GM12878 (cell line): Measurements from ENCODE around the gene KRTAP1-3. TPM values are rescaled to one million over a fixed set of nuclear protein-coding genes. Genes with fewer than 3 reads are reported as not detected.

Source experiments
- ATAC-seq: fragments of 200-7000 bp; cut with Tn5 transposase; 3 replicates; pipeline ENCODE4 v1.9.1; 2020; ENCODE audit warnings: mild to moderate bottlenecking, moderate library complexity
- BruUV-seq: library from RNA; stranded (reverse); fragments of 400-500 nt; replicated peaks from 2 replicates; lab custom pipeline; 2021; lab: Mats Ljungman, UMichigan
- CTCF ChIA-PET: fragments of 300-600 bp; sonication (Branson Sonifier 250); formaldehyde crosslinking; extraction: SDS; loops from one replicate; lab custom pipeline; 2021; ENCODE audit warnings: inconsistent platforms; lab: Yijun Ruan, JAX
- POLR2A ChIA-PET: fragments of 350-600 bp; formaldehyde crosslinking; extraction: SDS; loops from one replicate; lab custom pipeline; 2021; ENCODE audit warnings: inconsistent platforms; lab: Charles Lee
- RAD21 ChIA-PET: fragments of 300-600 bp; sonication (Branson Sonifier 250); formaldehyde crosslinking; loops from one replicate; lab custom pipeline; 2023; ENCODE audit warnings: antibody characterized with exemption; ENCODE audit not compliant: unreplicated experiment; lab: Charles Lee
- SMC1A ChIA-PET: fragments of 300-600 bp; sonication (Branson Sonifier 250); formaldehyde crosslinking; loops from one replicate; lab custom pipeline; 2023; ENCODE audit not compliant: unreplicated experiment, uncharacterized antibody; lab: Charles Lee
- DNase-seq: peaks from one replicate; pipeline ENCODE4 v3.0.0-alpha.2; 2011; ENCODE audit warnings: low read depth, low spot score
- FAIRE-seq: peaks from 3 replicates; lab custom pipeline; 2011; peaks lifted over from hg19 to GRCh38; lab: Jason Lieb, UNC
- H2AFZ ChIP-seq: 2 replicates; pipeline ENCODE4 v1.6.0; 2011; ENCODE audit warnings: low read depth, low read length, control low read depth; ENCODE audit not compliant: control insufficient read depth
- H3K27ac ChIP-seq: 2 replicates; pipeline ENCODE4 v1.5.1; 2011; ENCODE audit warnings: control low read depth; ENCODE audit not compliant: control insufficient read depth, insufficient read depth
- H3K27me3 ChIP-seq, 2 experiments: replicated peaks in 1 of 2; 2 replicates each; pipeline versions ENCODE4 v1.6.0 to v1.6.1; 2011; ENCODE audit warnings: low read length in 1 of 2; ENCODE audit not compliant: control insufficient read depth in 2 of 2, insufficient read depth in 2 of 2
- H3K36me3 ChIP-seq, 2 experiments: 2 replicates each; pipeline ENCODE4 v1.5.1; 2011; ENCODE audit warnings: low read length in 1 of 2; ENCODE audit not compliant: control insufficient read depth in 2 of 2, insufficient read depth in 2 of 2
- H3K4me1 ChIP-seq: 2 replicates; pipeline ENCODE4 v1.6.1; 2011; ENCODE audit warnings: mild to moderate bottlenecking, low read length, moderate library complexity, mixed read lengths; ENCODE audit not compliant: control insufficient read depth, insufficient read depth
- H3K4me2 ChIP-seq: 2 replicates; pipeline ENCODE4 v1.6.0; 2011; ENCODE audit warnings: control low read depth; ENCODE audit not compliant: control insufficient read depth, insufficient read depth
- H3K4me3 ChIP-seq: fragments of 200-600 bp; sonication (generic); 2 replicates; pipeline ENCODE4 v1.5.1; 2016
- H3K79me2 ChIP-seq: 2 replicates; pipeline ENCODE4 v1.6.0; 2011; ENCODE audit warnings: low read length; ENCODE audit not compliant: control insufficient read depth, insufficient read depth
- H3K9ac ChIP-seq: 2 replicates; pipeline ENCODE4 v1.8.0; 2011; ENCODE audit warnings: low read length, control low read depth, mixed read lengths; ENCODE audit not compliant: control insufficient read depth, insufficient read depth
- H3K9me3 ChIP-seq: replicated peaks from 3 replicates; pipeline ENCODE4 v1.5.1; 2011; ENCODE audit warnings: mild to moderate bottlenecking, low read length; ENCODE audit not compliant: control insufficient read depth, insufficient read depth
- H4K20me1 ChIP-seq: 2 replicates; pipeline ENCODE4 v1.6.0; 2011; ENCODE audit not compliant: control insufficient read depth, insufficient read depth
- CBFB ChIP-seq: IDR thresholded peaks from 2 replicates; pipeline ENCODE4 v1.6.1; 2016; ENCODE audit warnings: antibody characterized with exemption, low read depth
- CHD1 ChIP-seq: IDR thresholded peaks from 2 replicates; pipeline ENCODE4 v1.6.1; 2012; ENCODE audit warnings: low read depth, low read length, improper control_type of control experiment
- CREM ChIP-seq: IDR thresholded peaks from 2 replicates; pipeline ENCODE4 v1.6.1; 2014; ENCODE audit warnings: antibody characterized with exemption, low read depth
- HDAC2 ChIP-seq: fragments of 200-600 bp; sonication (generic); IDR thresholded peaks from 2 replicates; pipeline ENCODE4 v1.6.1; 2017
- JUNB ChIP-seq: IDR thresholded peaks from 2 replicates; pipeline ENCODE4 v1.6.1; 2016; ENCODE audit warnings: antibody characterized with exemption, mild to moderate bottlenecking
- MTA3 ChIP-seq: IDR thresholded peaks from 2 replicates; pipeline ENCODE4 v1.6.1; 2012; ENCODE audit warnings: low read length, inconsistent platforms, borderline replicate concordance
- RB1 ChIP-seq: fragments of 450-650 bp; formaldehyde crosslinking; IDR thresholded peaks from 2 replicates; pipeline ENCODE4 v1.6.1; 2017; ENCODE audit warnings: mild to moderate bottlenecking, borderline replicate concordance
- RUNX3 ChIP-seq: IDR thresholded peaks from 2 replicates; pipeline ENCODE4 v1.6.1; 2012; ENCODE audit warnings: low read length, inconsistent platforms
- SPI1 ChIP-seq: IDR thresholded peaks from 2 replicates; pipeline ENCODE4 v1.6.1; 2011; ENCODE audit warnings: low read depth, mild to moderate bottlenecking, low read length, moderate library complexity, borderline replicate concordance; ENCODE audit not compliant: insufficient read depth
- SRF ChIP-seq, 2 experiments: IDR thresholded peaks; 2 replicates each; pipeline ENCODE4 v1.6.1; 2011; ENCODE audit warnings: low read depth in 2 of 2, low read length in 2 of 2, mild to moderate bottlenecking in 1 of 2, moderate library complexity in 1 of 2
- WRNIP1 ChIP-seq: IDR thresholded peaks from 2 replicates; pipeline ENCODE4 v1.6.1; 2011; ENCODE audit warnings: low read depth, low read length, improper control_type of control experiment, borderline replicate concordance
- YBX1 ChIP-seq: fragments of 450-650 bp; IDR thresholded peaks from 2 replicates; pipeline ENCODE4 v1.6.1; 2016; ENCODE audit warnings: antibody characterized with exemption
- YY1 ChIP-seq: IDR thresholded peaks from 2 replicates; pipeline ENCODE4 v1.6.1; 2011; ENCODE audit warnings: low read depth, mild to moderate bottlenecking, low read length
- ZNF622 ChIP-seq: fragments of 450-650 bp; IDR thresholded peaks from 2 replicates; pipeline ENCODE4 v1.6.1; 2017; ENCODE audit warnings: mild to moderate bottlenecking, inconsistent platforms
- WGBS: methylation state at CpG from one replicate; pipeline ENCODE4 v1.1.6; 2016; ENCODE audit warnings: low lambda C conversion rate; ENCODE audit not compliant: insufficient replicate concordance, insufficient coverage; ENCODE audit errors: missing lambda C conversion rate; 5-methylcytosine and 5-hydroxymethylcytosine counted together
- in situ Hi-C: fragments of 300-500 bp; cut with MboI; formaldehyde crosslinking; loops from 9 replicates; pipeline ENCODE4 v1.14.3; 2018; ENCODE audit warnings: mixed read lengths
- intact Hi-C: fragments of 100-400 bp; cut with micrococcal nuclease; formaldehyde crosslinking; loops from one replicate; pipeline ENCODE4 v1.14.2; 2022; ENCODE audit not compliant: unreplicated experiment
- polyA plus RNA-seq, 11 experiments: library from polyadenylated mRNA; depleted of rRNA in 4 of 11; unstranded in 6 of 11; stranded (reverse) in 5 of 11; fragments of >200 nt; fragmentation: Nextera tagmentation in 4 of 11; fragmentation: Illumina TruSeq in 1 of 11; extraction: Ambion mirVana in 4 of 11; extraction: Trizol in 1 of 11; gene quantifications; 1 replicate in 1 of 11; 2 replicates in 10 of 11; pipeline versions ENCODE4 v1.2.1 to v1.2.3, GENCODE V29; 2011 to 2016; ENCODE audit warnings: inconsistent platforms in 2 of 11, missing spikeins in 2 of 11, low read depth in 1 of 11
- total RNA-seq, 4 experiments: library from RNA; depleted of rRNA in 3 of 4; stranded (reverse); fragments of >200 nt in 3 of 4; fragmentation: Illumina TruSeq in 1 of 4; extraction: Trizol in 1 of 4; gene quantifications; 2 replicates each; pipeline versions ENCODE4 v1.2.1 to v1.2.3, GENCODE V29; 2013 to 2021
- TF ChIP-seq, protein P1 (sequence below): IDR thresholded peaks from 2 replicates; pipeline ENCODE4 v1.6.1; 2012; ENCODE audit warnings: low read depth, low read length, improper control_type of control experiment

Gene KRTAP1-3
- total and polyA plus RNA-seq, 10 of the 15 experiments (the other 5 are each of a cell fraction or from before 2014, with no cell fraction given) = not detected

DNA sequence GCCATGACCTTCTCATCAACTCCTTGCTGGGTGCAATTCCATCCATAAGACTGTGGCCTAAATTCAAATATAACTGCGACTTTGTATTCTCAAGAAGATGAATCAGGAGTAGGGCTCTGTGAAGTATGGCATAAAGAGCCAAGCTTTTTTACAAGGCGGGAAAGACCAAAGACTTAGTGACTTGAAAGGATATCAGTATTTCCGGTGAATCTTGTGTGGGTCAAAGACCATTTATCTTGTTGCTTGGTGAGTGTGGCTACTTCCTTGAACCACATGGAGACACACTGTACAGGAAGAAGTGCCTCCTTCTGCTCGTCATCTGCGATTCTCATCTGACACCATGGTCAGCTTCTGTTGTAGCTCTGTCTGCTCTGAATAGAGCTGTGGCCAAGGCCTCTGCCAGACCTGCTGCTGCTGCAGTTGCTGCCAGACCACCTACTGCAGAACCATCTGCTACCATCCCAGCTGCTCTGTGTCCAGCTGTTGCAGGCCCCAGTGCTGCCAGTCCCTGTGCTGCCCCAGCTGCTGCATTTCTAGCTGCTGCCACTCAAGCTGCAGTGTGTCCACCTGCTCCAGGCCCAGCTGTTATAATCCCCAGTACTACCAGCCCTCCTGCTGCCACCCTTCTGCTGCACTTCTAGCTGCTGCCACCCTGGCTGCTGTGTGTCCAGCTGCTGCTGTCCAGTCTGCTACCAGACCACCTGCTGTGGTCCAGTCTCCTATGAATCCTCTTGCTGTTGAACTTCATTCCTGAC is 37.1 kb upstream of the KRTAP1-3 start:
- Histone ChIP-seq H3K79me2 (no peaks in the 10 kb centered on the region), H3K27ac (no peak overlapping the region), H3K27me3 (no peaks in the 10 kb centered on the region; a peak in 1 of 4 replicates), H3K4me1 (no peaks in the 10 kb centered on the region), H3K9ac (no peak overlapping the region), H3K4me3 (no peak overlapping the region)
- intact Hi-C loops = no loop called here
- DNase-seq = no peak
- no TSS peak for BruUV-seq
- TF ChIP-seq HDAC2 = no peak
- TF ChIP-seq JUNB = no peak
- TF ChIP-seq, protein P1, sequence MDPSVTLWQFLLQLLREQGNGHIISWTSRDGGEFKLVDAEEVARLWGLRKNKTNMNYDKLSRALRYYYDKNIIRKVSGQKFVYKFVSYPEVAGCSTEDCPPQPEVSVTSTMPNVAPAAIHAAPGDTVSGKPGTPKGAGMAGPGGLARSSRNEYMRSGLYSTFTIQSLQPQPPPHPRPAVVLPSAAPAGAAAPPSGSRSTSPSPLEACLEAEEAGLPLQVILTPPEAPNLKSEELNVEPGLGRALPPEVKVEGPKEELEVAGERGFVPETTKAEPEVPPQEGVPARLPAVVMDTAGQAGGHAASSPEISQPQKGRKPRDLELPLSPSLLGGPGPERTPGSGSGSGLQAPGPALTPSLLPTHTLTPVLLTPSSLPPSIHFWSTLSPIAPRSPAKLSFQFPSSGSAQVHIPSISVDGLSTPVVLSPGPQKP = no peak
- TF ChIP-seq CREM = no peak
- TF ChIP-seq YY1 = no peak
- no peak for TF ChIP-seq WRNIP1
- no peak for TF ChIP-seq YBX1
- TF ChIP-seq SRF (IDR thresholded peaks at IDR 0.05; ENCODE audit: low read depth in 2 of 2, low read length in 2 of 2) = no peak
- TF ChIP-seq CBFB = no peak
- TF ChIP-seq RB1 = no peak
- TF ChIP-seq ZNF622 = no peak
- TF ChIP-seq CHD1 = no peak
- no peak for TF ChIP-seq MTA3
- TF ChIP-seq SPI1 = no peak
- no peak for TF ChIP-seq RUNX3
- TF ChIP-seq, all 136 proteins: peak for 0
- RAD21 ChIA-PET = no interaction called here
- Histone ChIP-seq H3K4me2 (no peak overlapping the region), H4K20me1 (no peaks in the 10 kb centered on the region), H3K36me3 (no peaks in the 10 kb centered on the region), H3K9me3 (no peaks in the 10 kb centered on the region), H2AFZ (no peak overlapping the region)
- POLR2A ChIA-PET = no interaction called here
- SMC1A ChIA-PET = no interaction called here
- FAIRE-seq (no peak), ATAC-seq (no peak)
- in situ Hi-C loops = no loop called here
- CTCF ChIA-PET = no interaction called here
- 43% methylated on average over 5 of the region's 5 CpGs for WGBS
